ENCODE data around the gene NGEF.

Gene NGEF

GRCh38 chr2:232913903-232914302, 99.2 kb downstream of the NGEF start:
- H3K4me2 ChIP-seq (ENCODE audit: low read length): no peak overlapping the region
- H3K27me3 ChIP-seq (ENCODE audit: insufficient read depth, low read length): peaks cover 9% of the 10 kb centered on the region; the same call in 1 of the 2 replicates
- no peaks in the 10 kb centered on the region for H3K79me2 ChIP-seq (ENCODE audit: insufficient read depth, low read length)
- no peak overlapping the region for H3K4me3 ChIP-seq (ENCODE audit: low read depth, low read length, poor library complexity, severe bottlenecking)
- no peak overlapping the region for H2AFZ ChIP-seq (ENCODE audit: low read length)
- H3K9me2 ChIP-seq (ENCODE audit: low read depth, low read length): no peaks in the 10 kb centered on the region
- H3F3A ChIP-seq (ENCODE audit: insufficient read depth, low read length): no peaks in the 10 kb centered on the region
- no peaks in the 10 kb centered on the region for H3K36me3 ChIP-seq (ENCODE audit: insufficient read depth, low read length)
- no peaks in the 10 kb centered on the region for H3K4me1 ChIP-seq (ENCODE audit: insufficient read depth, low read length, severe bottlenecking)
- no peaks in the 10 kb centered on the region for H4K20me1 ChIP-seq (ENCODE audit: insufficient read depth, low read length)
- TF ChIP-seq CTCF (IDR thresholded peaks at IDR 0.05; ENCODE audit: low read length) (no peak), EZH2 (IDR thresholded peaks at IDR 0.05; ENCODE audit: borderline replicate concordance, low read length) (no peak)
- no peak overlapping the region for H3K27ac ChIP-seq (ENCODE audit: low read depth, low read length, poor library complexity, severe bottlenecking)
- H3K9me3 ChIP-seq (ENCODE audit: low read length): peaks cover 14% of the 10 kb centered on the region
- no peak overlapping the region for H3K9ac ChIP-seq (ENCODE audit: low read length)

- H3K9me2 ChIP-seq (ENCODE audit: low read depth, low read length): no peaks in the 10 kb centered on the region
- no peak overlapping the region for H3K27ac ChIP-seq (ENCODE audit: low read depth, low read length, poor library complexity, severe bottlenecking)
- no peaks in the 10 kb centered on the region for H3F3A ChIP-seq (ENCODE audit: insufficient read depth, low read length)
- TF ChIP-seq CTCF (IDR thresholded peaks at IDR 0.05; ENCODE audit: low read length) (no peak), EZH2 (IDR thresholded peaks at IDR 0.05; ENCODE audit: borderline replicate concordance, low read length) (no peak)
- H3K9me3 ChIP-seq (ENCODE audit: low read length): peaks cover 14% of the 10 kb centered on the region
- no peaks in the 10 kb centered on the region for H4K20me1 ChIP-seq (ENCODE audit: insufficient read depth, low read length)
- H2AFZ ChIP-seq (ENCODE audit: low read length): no peak overlapping the region
- no peaks in the 10 kb centered on the region for H3K36me3 ChIP-seq (ENCODE audit: insufficient read depth, low read length)
- H3K27me3 ChIP-seq (ENCODE audit: insufficient read depth, low read length): 0 out of 2 replicates have a peak, but pooled peaks cover 6% of the 10 kb centered on the region
- no peaks in the 10 kb centered on the region for H3K4me1 ChIP-seq (ENCODE audit: insufficient read depth, low read length, severe bottlenecking)
- H3K9ac ChIP-seq (ENCODE audit: low read length): no peak overlapping the region
- no peaks in the 10 kb centered on the region for H3K79me2 ChIP-seq (ENCODE audit: insufficient read depth, low read length)
- no peak overlapping the region for H3K4me2 ChIP-seq (ENCODE audit: low read length)
- H3K4me3 ChIP-seq (ENCODE audit: low read depth, low read length, poor library complexity, severe bottlenecking): no peak overlapping the region
Observed at GRCh38 chr2:232911712-232912277, 101.3 kb downstream of the NGEF start.

GRCh38 chr2:232910376-232910775, 102.7 kb downstream of the NGEF start:
- TF ChIP-seq CTCF (IDR thresholded peaks at IDR 0.05; ENCODE audit: low read length) (no peak), EZH2 (IDR thresholded peaks at IDR 0.05; ENCODE audit: borderline replicate concordance, low read length) (no peak)
- peaks cover 14% of the 10 kb centered on the region for H3K9me3 ChIP-seq (ENCODE audit: low read length)
- no peaks in the 10 kb centered on the region for H3K9me2 ChIP-seq (ENCODE audit: low read depth, low read length)
- no peaks in the 10 kb centered on the region for H3F3A ChIP-seq (ENCODE audit: insufficient read depth, low read length)
- H2AFZ ChIP-seq (ENCODE audit: low read length): no peak overlapping the region
- H3K4me1 ChIP-seq (ENCODE audit: insufficient read depth, low read length, severe bottlenecking): no peaks in the 10 kb centered on the region
- 0 out of 2 replicates have a peak, but pooled peaks cover 5% of the 10 kb centered on the region for H3K27me3 ChIP-seq (ENCODE audit: insufficient read depth, low read length)
- H3K4me3 ChIP-seq (ENCODE audit: low read depth, low read length, poor library complexity, severe bottlenecking): no peak overlapping the region
- H4K20me1 ChIP-seq (ENCODE audit: insufficient read depth, low read length): no peaks in the 10 kb centered on the region
- H3K36me3 ChIP-seq (ENCODE audit: insufficient read depth, low read length): no peaks in the 10 kb centered on the region
- no peak overlapping the region for H3K4me2 ChIP-seq (ENCODE audit: low read length)
- H3K27ac ChIP-seq (ENCODE audit: low read depth, low read length, poor library complexity, severe bottlenecking): no peak overlapping the region
- H3K9ac ChIP-seq (ENCODE audit: low read length): no peak overlapping the region
- H3K79me2 ChIP-seq (ENCODE audit: insufficient read depth, low read length): no peaks in the 10 kb centered on the region

All from OCI-LY1 (cell line).